Midbrain (tissue), 1 donor: ENCODE measurements around the gene TLE4.
"Not testable (repeated sequence)": the region's sequence is repeated elsewhere in the genome, so short reads cannot be mapped to it uniquely, and the experiment has no call there.

ENCODE experiments used
- DNase-seq: peaks from one replicate; lab custom pipeline; 2025; lab: John Stamatoyannopoulos, UW

The TLE4 gene

DNA sequence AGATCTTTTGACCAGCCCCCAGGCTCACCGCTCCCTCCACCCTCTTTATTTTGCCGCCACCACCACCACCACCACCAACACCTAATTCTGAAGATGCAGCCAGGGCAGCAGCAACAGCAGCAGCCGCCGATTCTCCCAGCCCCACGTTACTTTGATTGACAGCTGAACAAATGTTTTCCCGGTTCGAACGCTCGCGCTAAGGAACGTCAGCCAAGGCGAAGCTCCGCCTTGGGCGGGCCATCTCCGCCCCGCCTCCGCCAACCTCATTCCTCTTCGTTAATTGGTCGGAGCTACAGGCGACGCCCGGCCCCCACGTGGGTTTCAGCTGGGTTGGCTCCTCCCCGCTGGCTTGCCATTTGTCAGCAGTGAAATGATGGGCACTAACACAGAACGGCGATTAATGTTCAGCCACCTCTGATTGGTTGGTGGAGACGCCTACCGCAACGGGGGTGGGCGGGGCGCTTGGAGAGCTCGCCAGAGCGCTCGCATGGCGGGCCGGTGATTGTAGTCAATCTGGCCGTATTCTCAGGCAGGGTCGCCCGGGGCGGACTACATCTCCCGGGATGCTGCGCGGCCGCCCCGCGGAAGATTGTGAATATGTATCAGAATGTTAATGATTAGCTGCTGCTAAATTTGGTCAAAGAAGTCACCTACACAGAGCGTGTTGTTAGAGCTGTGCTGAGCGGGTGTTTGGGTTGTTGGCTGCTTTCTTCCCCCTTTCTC lies at the start of gene TLE4:
TSS of gene TLE4 (plus strand) at position 657 of the 723 bp plus-strand sequence. CDS start 826 bp downstream, outside the sequence.
- DNase-seq, result peak; percentile 100

DNA sequence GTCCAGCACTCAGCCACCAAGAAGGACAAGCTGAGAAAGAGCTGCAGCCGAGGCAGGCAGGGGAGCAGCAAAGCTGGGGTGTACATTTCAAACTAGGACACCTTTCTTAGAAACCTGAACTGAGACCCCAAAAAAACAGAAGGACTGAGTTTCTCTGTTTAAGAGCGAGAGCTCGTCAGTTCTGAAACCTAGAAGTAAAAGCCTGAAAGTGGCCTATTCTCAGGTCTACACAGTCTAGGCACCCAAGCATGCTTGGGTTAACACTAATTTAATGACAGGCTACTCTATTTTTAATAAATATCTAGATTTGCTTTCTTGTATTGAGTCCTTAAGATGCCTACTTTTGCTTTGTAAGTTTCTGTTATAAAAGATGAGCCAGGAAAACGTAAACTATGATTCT lies 49.0 kb upstream of the TLE4 start:
- DNase-seq, result no peak

- no peak for DNase-seq
Observed at GRCh38 chr9:79524266-79524665, 47.5 kb upstream of the TLE4 start.

GRCh38 chr9:79526149-79526672 lies 45.6 kb upstream of the TLE4 start:
- no peak for DNase-seq

- DNase-seq, result no peak
Observed at GRCh38 chr9:79535534-79535933, 36.2 kb upstream of the TLE4 start.

DNA sequence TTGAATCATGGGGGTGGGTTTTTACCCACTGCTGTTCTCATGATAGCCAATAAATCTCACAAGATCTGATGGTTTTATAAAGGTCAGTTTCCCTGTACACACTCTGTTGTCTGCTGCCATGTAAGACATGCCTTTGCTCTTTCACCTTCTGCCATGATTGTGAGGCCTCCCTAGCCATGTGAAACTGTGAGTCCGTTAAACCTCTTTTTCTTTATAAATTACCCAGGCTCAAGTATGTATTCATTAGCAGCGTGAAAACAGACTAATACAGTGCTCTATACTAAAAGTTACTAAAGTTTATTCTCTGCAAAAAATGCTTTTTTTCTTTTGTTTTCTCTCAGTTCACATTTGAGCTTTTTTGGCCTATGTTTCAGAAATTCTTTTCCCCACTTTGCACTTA lies 33.9 kb upstream of the TLE4 start:
- no peak for DNase-seq

GRCh38 chr9:79542735-79543620 lies 28.8 kb upstream of the TLE4 start:
- DNase-seq, result no peak

- DNase-seq, result not testable (repeated sequence)
Observed at GRCh38 chr9:79544375-79544774, 27.4 kb upstream of the TLE4 start.

DNA sequence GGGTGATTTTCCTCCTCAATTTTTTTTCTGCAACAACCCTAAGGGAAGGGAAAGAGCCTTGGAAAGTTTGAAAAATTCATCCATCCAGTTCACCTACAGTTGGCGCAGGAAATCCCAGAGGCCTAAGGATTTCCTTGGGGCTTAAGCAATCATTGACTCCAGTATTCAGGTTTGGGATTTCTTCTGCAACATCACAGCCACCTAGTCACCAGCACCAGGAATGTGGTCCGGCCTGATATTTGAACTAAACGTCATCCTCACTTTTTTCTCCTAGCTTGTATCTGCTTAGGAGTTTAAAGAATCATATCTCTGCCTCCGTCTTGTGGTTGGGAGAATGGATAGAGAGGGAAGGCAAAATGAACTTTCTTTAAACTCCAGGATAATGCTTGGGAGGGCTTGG lies 20.2 kb upstream of the TLE4 start:
- no peak for DNase-seq

GRCh38 chr9:79551994-79552393 lies 19.8 kb upstream of the TLE4 start:
- no peak for DNase-seq

DNA sequence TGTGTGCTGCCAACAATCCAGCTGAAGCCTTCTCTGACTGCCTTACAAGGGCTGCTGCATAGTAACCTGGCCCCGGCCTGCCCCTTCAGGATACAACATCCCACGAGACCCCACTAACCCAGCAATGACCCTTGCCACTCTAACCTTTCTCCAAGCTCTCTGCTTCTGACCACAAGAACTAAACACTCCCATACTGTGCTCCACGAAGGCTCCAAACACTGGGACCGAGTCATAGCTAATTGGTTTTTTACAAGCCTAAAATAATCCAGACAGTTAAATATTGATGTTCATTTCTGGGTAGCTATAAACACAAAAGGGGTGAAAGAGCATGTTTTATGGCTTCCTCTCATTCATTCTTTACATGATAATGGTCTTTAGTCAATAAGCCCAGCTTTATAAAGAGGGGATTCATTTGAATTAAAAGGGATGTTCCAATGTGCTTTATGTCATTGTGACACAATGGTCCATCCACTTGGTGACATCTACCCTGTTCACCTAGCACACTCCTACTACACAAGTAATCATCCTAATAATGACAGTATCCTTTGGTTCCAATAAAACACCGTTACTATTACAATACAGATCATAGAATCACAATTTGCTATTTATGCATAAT lies 16.2 kb upstream of the TLE4 start:
- no peak for DNase-seq

DNA sequence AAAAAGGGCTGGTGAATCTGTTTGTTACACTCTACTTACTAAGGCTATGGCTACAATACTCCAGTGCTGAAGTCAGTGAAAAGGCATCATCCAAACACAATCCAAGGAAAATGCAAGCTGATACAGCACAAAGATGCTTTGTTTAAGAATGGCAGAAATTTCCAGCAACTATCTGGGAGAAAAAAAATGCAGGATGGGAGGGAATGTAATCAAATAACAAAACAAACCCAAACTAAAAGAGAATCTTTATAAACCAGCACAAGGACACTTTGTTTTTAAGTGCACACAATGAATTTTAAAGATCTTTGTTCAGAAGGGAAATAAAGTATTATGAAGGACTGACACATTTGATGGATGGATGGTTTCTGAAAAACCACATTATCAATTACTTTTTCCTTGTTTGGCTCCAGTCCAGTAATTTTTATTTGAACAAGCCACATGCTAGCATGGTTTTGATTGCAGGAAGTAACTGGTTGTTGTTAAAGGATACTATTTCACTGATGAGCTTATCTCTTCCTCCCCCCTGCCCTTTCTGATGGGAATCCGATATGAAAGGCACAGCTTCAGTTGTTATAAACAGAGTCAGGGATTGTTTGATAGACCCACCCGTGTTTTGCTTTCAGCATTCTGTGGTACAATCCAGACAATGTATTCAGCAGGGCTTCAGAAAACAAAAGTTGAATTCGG lies 12.1 kb upstream of the TLE4 start:
- peak; percentile 80 for DNase-seq

DNA sequence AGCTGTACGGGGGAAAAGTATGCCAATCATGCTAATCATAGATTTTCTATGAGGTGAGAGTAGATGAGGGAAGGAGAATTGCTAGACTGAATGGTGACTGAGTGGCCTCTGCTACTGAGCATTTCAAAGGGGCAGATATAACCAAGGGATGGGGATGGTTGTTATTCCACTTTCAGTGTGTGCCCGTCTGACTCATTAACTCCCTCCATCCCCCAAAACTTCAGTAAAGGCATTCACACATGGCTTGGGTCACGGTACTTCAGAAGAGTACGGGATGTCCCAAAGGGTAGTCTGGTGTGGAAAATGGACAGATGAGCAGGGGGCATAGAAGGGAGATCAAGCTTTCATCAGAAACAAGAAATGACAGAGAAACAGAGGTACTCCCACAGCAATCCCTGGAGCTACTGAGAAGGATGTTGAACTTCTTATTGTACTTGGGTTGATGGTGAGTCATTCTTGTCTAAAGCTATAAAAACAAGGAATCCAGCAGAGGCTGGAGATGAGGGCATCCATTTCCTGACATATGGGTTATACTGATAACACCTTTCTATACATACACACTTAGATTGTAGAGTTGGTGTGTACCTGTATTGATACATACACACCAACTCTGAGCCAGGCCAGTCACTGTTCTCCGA lies 8.9 kb upstream of the TLE4 start:
- no peak for DNase-seq

DNA sequence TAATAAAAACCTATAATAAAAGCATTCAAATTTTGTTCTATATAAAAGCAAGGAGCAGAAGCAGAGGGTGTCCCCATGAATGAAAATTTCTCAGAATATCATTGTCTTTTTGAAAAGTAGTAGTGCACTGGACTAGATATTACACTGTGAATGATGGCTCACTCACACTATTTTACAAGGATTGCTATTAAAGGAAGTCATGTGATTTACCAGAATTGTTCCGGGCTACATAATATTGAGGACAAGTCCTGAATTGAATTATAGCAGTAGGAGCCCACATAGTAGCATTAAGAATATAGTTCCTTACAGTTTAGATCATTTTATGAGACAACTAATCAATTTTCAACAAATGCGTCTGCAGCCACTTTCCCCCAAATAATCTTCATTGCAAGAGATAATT lies 7.7 kb upstream of the TLE4 start:
- no peak for DNase-seq

DNA sequence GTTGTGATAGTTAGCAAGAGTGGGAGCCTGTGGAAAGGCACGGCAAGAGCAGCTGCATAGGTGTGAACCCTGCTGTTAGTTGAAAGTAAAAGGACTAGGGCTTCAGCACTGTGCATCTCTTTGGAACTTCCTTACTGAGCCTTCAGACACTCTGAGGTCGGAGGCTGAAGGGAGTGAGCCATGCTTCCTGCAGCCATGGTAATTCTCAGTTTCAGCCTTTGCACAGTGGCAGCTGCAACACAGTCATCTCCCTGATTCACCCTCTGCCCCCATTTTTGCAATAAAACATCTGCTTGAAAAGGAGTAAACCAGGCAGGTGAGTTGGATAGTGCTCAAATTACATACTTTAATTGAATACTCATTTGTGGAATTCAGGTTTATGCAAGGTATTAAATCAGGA lies 6.5 kb upstream of the TLE4 start:
- no peak for DNase-seq

- no peak for DNase-seq
Observed at GRCh38 chr9:79567671-79568098, 4.1 kb upstream of the TLE4 start.

GRCh38 chr9:79568337-79569101 lies 3.2 kb upstream of the TLE4 start:
- DNase-seq, result peak; percentile 44

GRCh38 chr9:79569814-79570447 lies 1.8 kb upstream of the TLE4 start:
- no peak for DNase-seq

DNA sequence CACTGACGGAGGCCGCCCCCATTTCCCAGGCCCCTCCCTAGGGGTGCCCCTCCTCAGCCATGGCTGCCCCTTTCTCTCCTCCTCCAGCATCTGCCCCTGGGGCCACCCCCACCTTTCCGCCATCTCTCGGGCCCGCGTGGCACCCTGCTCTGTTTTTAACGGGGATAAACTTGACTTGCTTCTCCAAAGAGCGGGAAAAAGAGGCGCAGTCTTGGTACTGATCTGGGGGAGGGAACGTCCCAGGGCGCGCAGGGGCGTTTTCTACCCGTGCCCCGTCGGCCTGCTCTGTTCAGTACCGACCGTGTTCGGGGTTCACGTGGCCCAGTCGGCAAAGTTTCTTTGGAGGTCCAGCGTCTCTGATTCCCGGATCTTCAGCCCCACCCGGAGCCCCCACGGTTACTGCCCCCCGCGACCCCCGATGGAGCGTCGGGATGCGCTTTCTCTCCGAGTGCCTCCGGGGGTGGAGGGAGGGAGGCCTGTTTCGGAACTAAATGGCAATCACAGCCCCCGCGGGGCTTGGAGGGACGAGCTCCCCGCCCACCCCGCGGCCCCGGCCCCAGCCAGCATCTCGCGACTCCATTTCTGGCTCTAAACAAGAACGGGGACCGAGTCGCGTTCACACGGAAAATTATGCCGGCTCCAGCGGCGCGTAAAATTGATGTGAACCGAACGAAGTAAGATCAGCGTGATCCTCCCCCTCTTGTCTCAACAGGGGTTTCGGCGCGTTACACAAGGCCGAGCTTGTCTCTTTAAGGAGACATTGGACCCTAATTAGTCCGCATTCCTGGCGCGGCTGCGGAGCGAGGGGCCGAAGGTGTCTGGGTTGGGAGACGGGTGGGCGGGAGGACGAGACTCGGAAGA lies 1.1 kb upstream of the TLE4 start:
- DNase-seq, result peak; percentile 78
